ENCODE data around the gene DNAJC6. TPM values are rescaled to one million over a fixed set of nuclear protein-coding genes. Genes with fewer than 3 reads are reported as not detected.
A peak's percentile ranks its signal among the peaks of the same experiment; 100 is the strongest.

The DNAJC6 gene
- total RNA-seq, 6 experiments from 2014 or later = 13.5 to 17.7 (median 15.3) TPM

- H3K36me3 Mint-ChIP-seq (ENCODE audit: low read depth) = peaks cover 50% of the 10 kb centered on the region
- no peaks in the 10 kb centered on the region for H3K9me3 Mint-ChIP-seq
- H3K4me3 Mint-ChIP-seq = no peak overlapping the region
- H3K27ac Mint-ChIP-seq = no peak overlapping the region
- peaks cover 16% of the 10 kb centered on the region for H3K4me1 Mint-ChIP-seq (ENCODE audit: low read depth)
- H3K27me3 Mint-ChIP-seq (ENCODE audit: insufficient read depth) = peaks cover 2% of the 10 kb centered on the region; the same call in 1 of the 2 replicates
- TF ChIP-seq CTCF (IDR thresholded peaks at IDR 0.05) = no peak
- DNase-seq = no peak
Measured at GRCh38 chr1:65386439-65386838, 77.1 kb downstream of the DNAJC6 start.

- Mint-ChIP-seq H3K4me3 (no peak overlapping the region), H3K27ac (no peak overlapping the region), H3K9me3 (no peaks in the 10 kb centered on the region), H3K36me3 (ENCODE audit: low read depth) (peaks cover 53% of the 10 kb centered on the region), H3K27me3 (ENCODE audit: insufficient read depth) (peaks cover 2% of the 10 kb centered on the region; the same call in 1 of the 2 replicates), H3K4me1 (ENCODE audit: low read depth) (peaks cover 15% of the 10 kb centered on the region)
- no peak for DNase-seq
- TF ChIP-seq CTCF (IDR thresholded peaks at IDR 0.05) = no peak
Measured at GRCh38 chr1:65387821-65388220, 78.5 kb downstream of the DNAJC6 start.

GRCh38 chr1:65388908-65389695 lies 79.8 kb downstream of the DNAJC6 start:
- Mint-ChIP-seq H3K27me3 (ENCODE audit: insufficient read depth) (0 out of 2 replicates have a peak, but pooled peaks cover 2% of the 10 kb centered on the region), H3K36me3 (ENCODE audit: low read depth) (peaks cover 48% of the 10 kb centered on the region), H3K4me3 (no peak overlapping the region), H3K9me3 (no peaks in the 10 kb centered on the region), H3K4me1 (ENCODE audit: low read depth) (peaks cover 22% of the 10 kb centered on the region), H3K27ac (no peak overlapping the region)
- TF ChIP-seq CTCF (IDR thresholded peaks at IDR 0.05) = no peak
- DNase-seq = no peak

- Mint-ChIP-seq H3K36me3 (ENCODE audit: low read depth) (peaks cover 46% of the 10 kb centered on the region), H3K27me3 (ENCODE audit: insufficient read depth) (no peaks in the 10 kb centered on the region), H3K4me3 (no peak overlapping the region), H3K9me3 (no peaks in the 10 kb centered on the region), H3K4me1 (ENCODE audit: low read depth) (peaks cover 31% of the 10 kb centered on the region), H3K27ac (no peak overlapping the region)
- no peak for DNase-seq
- TF ChIP-seq CTCF (IDR thresholded peaks at IDR 0.05) = no peak
Measured at GRCh38 chr1:65392497-65392896, 83.2 kb downstream of the DNAJC6 start.

GRCh38 chr1:65393347-65393746 lies 84.0 kb downstream of the DNAJC6 start:
- peak; percentile 42 for DNase-seq
- TF ChIP-seq CTCF (IDR thresholded peaks at IDR 0.05) = no peak
- no peaks in the 10 kb centered on the region for H3K27me3 Mint-ChIP-seq (ENCODE audit: insufficient read depth)
- peaks cover 39% of the 10 kb centered on the region for H3K4me1 Mint-ChIP-seq (ENCODE audit: low read depth)
- peaks cover 40% of the 10 kb centered on the region for H3K36me3 Mint-ChIP-seq (ENCODE audit: low read depth)
- H3K27ac Mint-ChIP-seq = peak overlapping the region; percentile 65
- H3K4me3 Mint-ChIP-seq = no peak overlapping the region
- H3K9me3 Mint-ChIP-seq = no peaks in the 10 kb centered on the region
